ENCODE measurements around the gene OAS2. TPM values are rescaled to one million over a fixed set of nuclear protein-coding genes. Genes with fewer than 3 reads are reported as not detected.

OAS2 gene
- total and polyA plus RNA-seq, 2 donors (not counting 1 experiment from before 2014, with no cell fraction given) = 31.6 to 59.3 TPM

DNA sequence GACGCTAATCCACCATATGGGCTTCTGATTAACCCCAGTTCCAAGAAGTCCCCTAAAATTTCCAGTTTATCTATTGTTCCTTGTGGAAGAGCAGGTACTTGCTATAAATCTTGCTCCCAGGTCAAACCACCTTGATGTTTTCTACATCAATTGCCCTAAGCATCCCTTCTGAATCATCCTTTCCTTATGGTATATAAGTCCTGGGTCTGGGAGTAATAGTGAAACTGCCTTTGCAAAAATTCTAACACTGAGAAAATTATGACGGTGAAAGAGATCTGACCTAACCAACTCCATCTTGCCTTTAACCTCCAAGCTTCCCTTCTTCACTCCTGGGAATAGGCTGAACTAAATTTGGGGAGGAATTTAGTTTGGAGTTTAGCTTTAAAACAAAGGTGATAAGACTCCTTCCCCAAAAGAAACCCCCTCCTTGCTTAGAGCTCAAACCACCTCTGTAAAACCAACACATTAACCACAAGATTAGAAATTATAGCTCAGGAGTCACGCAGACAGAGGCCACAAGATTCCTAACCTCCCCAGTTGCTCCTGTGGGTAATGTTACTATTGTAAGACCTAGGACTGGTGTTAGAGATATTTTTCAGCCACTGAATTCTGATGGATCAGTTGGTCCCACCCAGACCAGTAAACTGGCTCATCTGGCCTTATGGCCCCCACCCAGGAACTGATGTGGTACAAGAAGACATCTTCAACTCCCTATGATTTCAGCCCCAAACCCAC lies 44.4 kb downstream of the OAS2 start:
- H3K9me3 Mint-ChIP-seq (ENCODE audit: insufficient read depth) = no peaks in the 10 kb centered on the region
- H3K36me3 ChIP-seq (replicated peaks in 1 of 2; ENCODE audit: control extremely low read depth in 1 of 2, control insufficient read depth in 1 of 2, extremely low read depth in 1 of 2, insufficient read depth in 2 of 2, low read length in 1 of 2) = no peaks in the 10 kb centered on the region
- intact Hi-C loops (cut with micrococcal nuclease) = no loop called here
- H3K4me2 ChIP-seq (replicated peaks; ENCODE audit: low read depth, low read length, poor library complexity, severe bottlenecking) = no peak overlapping the region
- no peaks in the 10 kb centered on the region for H3K4me1 ChIP-seq (ENCODE audit: control insufficient read depth in 2 of 2, insufficient read depth in 2 of 2, low read length in 2 of 2)
- no peak overlapping the region for H3K4me3 ChIP-seq (ENCODE audit: control extremely low read depth in 1 of 5, extremely low read depth in 1 of 5, insufficient read depth in 1 of 5, low read depth in 2 of 5, low read length in 4 of 5)
- H3K79me2 ChIP-seq (ENCODE audit: control insufficient read depth, insufficient read depth, low read length) = no peaks in the 10 kb centered on the region
- no peak overlapping the region for H3K27ac Mint-ChIP-seq
- no peaks in the 10 kb centered on the region for H3K4me1 Mint-ChIP-seq
- H3K4me3 Mint-ChIP-seq = no peak overlapping the region
- no peak overlapping the region for H3K27ac ChIP-seq (ENCODE audit: low read length in 2 of 2)
- no peaks in the 10 kb centered on the region for H3K27me3 Mint-ChIP-seq
- no peak overlapping the region for H2AFZ ChIP-seq (ENCODE audit: insufficient read depth, low read depth, low read length, poor library complexity, severe bottlenecking)
- H3K9ac ChIP-seq (ENCODE audit: low read length) = no peak overlapping the region
- ChIA-PET CTCF (interaction anchor here (1.4 kb wide), 1 partner anchor 29 kb away, joined by 10 read pairs; no protein-coding TSS in a partner anchor), POLR2A (no interaction called here)
- 100% methylated on average over 1 of the region's 3 CpGs for WGBS (ENCODE audit: insufficient coverage)
- no peak for TF ChIP-seq EZH2 (IDR thresholded peaks at IDR 0.05; ENCODE audit: borderline replicate concordance, insufficient read depth, low read depth, low read length, poor library complexity, severe bottlenecking)
- TF ChIP-seq, protein P1, sequence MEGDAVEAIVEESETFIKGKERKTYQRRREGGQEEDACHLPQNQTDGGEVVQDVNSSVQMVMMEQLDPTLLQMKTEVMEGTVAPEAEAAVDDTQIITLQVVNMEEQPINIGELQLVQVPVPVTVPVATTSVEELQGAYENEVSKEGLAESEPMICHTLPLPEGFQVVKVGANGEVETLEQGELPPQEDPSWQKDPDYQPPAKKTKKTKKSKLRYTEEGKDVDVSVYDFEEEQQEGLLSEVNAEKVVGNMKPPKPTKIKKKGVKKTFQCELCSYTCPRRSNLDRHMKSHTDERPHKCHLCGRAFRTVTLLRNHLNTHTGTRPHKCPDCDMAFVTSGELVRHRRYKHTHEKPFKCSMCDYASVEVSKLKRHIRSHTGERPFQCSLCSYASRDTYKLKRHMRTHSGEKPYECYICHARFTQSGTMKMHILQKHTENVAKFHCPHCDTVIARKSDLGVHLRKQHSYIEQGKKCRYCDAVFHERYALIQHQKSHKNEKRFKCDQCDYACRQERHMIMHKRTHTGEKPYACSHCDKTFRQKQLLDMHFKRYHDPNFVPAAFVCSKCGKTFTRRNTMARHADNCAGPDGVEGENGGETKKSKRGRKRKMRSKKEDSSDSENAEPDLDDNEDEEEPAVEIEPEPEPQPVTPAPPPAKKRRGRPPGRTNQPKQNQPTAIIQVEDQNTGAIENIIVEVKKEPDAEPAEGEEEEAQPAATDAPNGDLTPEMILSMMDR (IDR thresholded peaks at IDR 0.05) = no peak
- DNase-seq = no peak
- H4K20me1 ChIP-seq (ENCODE audit: control insufficient read depth, insufficient read depth, low read length, poor library complexity, severe bottlenecking) = no peaks in the 10 kb centered on the region
- no peak for ATAC-seq (ENCODE audit: low read depth)
- no peaks in the 10 kb centered on the region for H3K27me3 ChIP-seq (replicated peaks in 1 of 4; ENCODE audit: control extremely low read depth in 1 of 4, control insufficient read depth in 3 of 4, insufficient read depth in 4 of 4, low read length in 3 of 4)
- no peaks in the 10 kb centered on the region for H3K9me3 ChIP-seq (ENCODE audit: control extremely low read depth in 1 of 3, control insufficient read depth in 2 of 3, insufficient read depth in 1 of 3, low read length in 2 of 3)

DNA sequence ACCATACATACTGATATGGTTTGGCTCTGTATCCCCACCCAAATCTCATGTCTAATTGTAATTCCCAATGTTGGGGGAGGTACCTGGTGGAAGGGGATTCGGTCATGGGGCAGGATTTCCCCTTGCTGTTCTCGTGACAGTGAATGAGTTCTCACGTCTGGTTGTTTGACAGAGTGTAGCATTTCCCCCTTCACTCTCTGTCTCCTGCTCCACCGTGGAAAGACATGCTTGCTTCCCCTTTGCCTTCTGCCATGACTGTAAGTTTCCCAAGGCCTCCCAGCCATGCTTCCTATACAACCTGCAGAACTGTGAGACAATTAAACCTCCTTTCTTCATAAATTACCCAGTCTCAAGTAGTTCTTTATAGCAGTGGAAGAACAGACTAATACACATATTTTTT lies 49.4 kb downstream of the OAS2 start:
- Histone ChIP-seq H3K9me3 (ENCODE audit: control extremely low read depth in 1 of 3, control insufficient read depth in 2 of 3, insufficient read depth in 1 of 3, low read length in 2 of 3) (no peaks in the 10 kb centered on the region), H2AFZ (ENCODE audit: insufficient read depth, low read depth, low read length, poor library complexity, severe bottlenecking) (no peak overlapping the region), H3K4me1 (ENCODE audit: control insufficient read depth in 2 of 2, insufficient read depth in 2 of 2, low read length in 2 of 2) (peaks cover 4 to 6% of the 10 kb centered on the region in 2 donors), H3K79me2 (ENCODE audit: control insufficient read depth, insufficient read depth, low read length) (no peaks in the 10 kb centered on the region), H3K4me3 (ENCODE audit: control extremely low read depth in 1 of 5, extremely low read depth in 1 of 5, insufficient read depth in 1 of 5, low read depth in 2 of 5, low read length in 4 of 5) (no peak overlapping the region), H3K27me3 (replicated peaks in 1 of 4; ENCODE audit: control extremely low read depth in 1 of 4, control insufficient read depth in 3 of 4, insufficient read depth in 4 of 4, low read length in 3 of 4) (no peaks in the 10 kb centered on the region), H4K20me1 (ENCODE audit: control insufficient read depth, insufficient read depth, low read length, poor library complexity, severe bottlenecking) (no peaks in the 10 kb centered on the region), H3K9ac (ENCODE audit: low read length) (no peak overlapping the region), H3K36me3 (replicated peaks in 1 of 2; ENCODE audit: control extremely low read depth in 1 of 2, control insufficient read depth in 1 of 2, extremely low read depth in 1 of 2, insufficient read depth in 2 of 2, low read length in 1 of 2) (no peaks in the 10 kb centered on the region), H3K4me2 (replicated peaks; ENCODE audit: low read depth, low read length, poor library complexity, severe bottlenecking) (no peak overlapping the region), H3K27ac (ENCODE audit: low read length in 2 of 2) (no peak overlapping the region)
- intact Hi-C loops (cut with micrococcal nuclease) = no loop called here
- H3K27ac Mint-ChIP-seq = no peak overlapping the region
- 18% methylated on average over 2 of the region's 4 CpGs for WGBS (ENCODE audit: insufficient coverage)
- DNase-seq = no peak
- no peaks in the 10 kb centered on the region for H3K9me3 Mint-ChIP-seq (ENCODE audit: insufficient read depth)
- H3K4me3 Mint-ChIP-seq = no peak overlapping the region
- H3K27me3 Mint-ChIP-seq = peaks cover 3% of the 10 kb centered on the region
- ATAC-seq (ENCODE audit: low read depth) = no peak
- peaks cover 5% of the 10 kb centered on the region for H3K4me1 Mint-ChIP-seq
- ChIA-PET CTCF (interaction anchor here (1.0 kb wide), 1 partner anchor 128 kb away, joined by 3 read pairs; no protein-coding TSS in a partner anchor), POLR2A (no interaction called here)
- no peak for TF ChIP-seq EZH2 (IDR thresholded peaks at IDR 0.05; ENCODE audit: borderline replicate concordance, insufficient read depth, low read depth, low read length, poor library complexity, severe bottlenecking)
- TF ChIP-seq, protein P1 (IDR thresholded peaks at IDR 0.05) = no peak
